ENCODE measurements around the gene ALDH4A1.

Gene ALDH4A1

DNA sequence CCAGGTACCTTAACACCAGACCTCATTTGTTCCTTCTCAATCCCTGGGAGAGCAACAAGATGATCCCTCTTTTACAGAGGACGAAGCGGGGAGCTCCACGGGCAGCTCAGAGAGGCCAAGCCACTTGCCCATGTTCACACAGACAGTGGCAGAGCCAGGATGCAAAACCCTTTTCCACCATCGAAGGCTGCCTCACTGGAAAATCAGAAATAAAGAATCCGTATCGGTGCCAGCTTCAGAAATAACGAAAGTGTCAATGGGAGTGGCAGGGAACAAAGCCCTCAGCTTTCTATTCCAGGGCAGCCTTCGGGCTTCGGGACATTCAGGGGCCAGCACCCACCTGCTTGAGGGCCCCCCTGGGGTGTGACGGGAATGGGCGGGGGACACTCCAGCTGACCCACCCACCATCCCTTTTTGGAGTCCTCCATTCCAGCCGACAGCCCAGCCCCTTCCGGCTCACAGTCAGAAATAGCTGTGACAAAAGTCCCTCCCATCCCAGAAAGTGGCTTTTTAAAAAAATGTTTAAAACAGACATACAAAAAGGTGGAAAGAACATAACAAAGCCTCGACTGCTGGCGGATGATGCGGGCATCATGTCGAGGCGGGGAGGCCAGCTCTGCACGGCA is 48.2 kb upstream of the ALDH4A1 start:
- DNase-seq (no peak), ATAC-seq (ENCODE audit: insufficient read depth, low read depth) (no peak)
- H3K4me3 ChIP-seq (ENCODE audit: low read depth in 1 of 2, low read length in 2 of 2) = no peak overlapping the region
- no peak overlapping the region for H2AFZ ChIP-seq (ENCODE audit: low read depth, low read length)
- H3K27ac ChIP-seq (ENCODE audit: low read length) = no peak overlapping the region
- TF ChIP-seq CTCF (IDR thresholded peaks at IDR 0.05; ENCODE audit: borderline replicate concordance, extremely low read depth, low read length, poor library complexity, severe bottlenecking) = no peak
- TF ChIP-seq EZH2 (IDR thresholded peaks at IDR 0.05; ENCODE audit: borderline replicate concordance, low read depth, low read length, severe bottlenecking) = no peak
- no peak overlapping the region for H3K9ac ChIP-seq (ENCODE audit: low read depth, low read length)
- no peaks in the 10 kb centered on the region for H3K79me2 ChIP-seq (ENCODE audit: insufficient read depth, low read length)
- peaks cover 13% of the 10 kb centered on the region for H3K27me3 ChIP-seq (ENCODE audit: insufficient read depth, low read length, poor library complexity)
- peaks cover 34% of the 10 kb centered on the region for H4K20me1 ChIP-seq (ENCODE audit: insufficient read depth, low read length)
- H3K9me3 ChIP-seq (ENCODE audit: insufficient read depth, low read length, severe bottlenecking) = no peaks in the 10 kb centered on the region
- H3K4me2 ChIP-seq (ENCODE audit: insufficient read depth, low read length) = no peak overlapping the region
- H3K4me1 ChIP-seq (ENCODE audit: insufficient read depth, low read length) = peaks cover 32% of the 10 kb centered on the region
- no peaks in the 10 kb centered on the region for H3K36me3 ChIP-seq (ENCODE audit: insufficient read depth, low read length)

- TF ChIP-seq CTCF (IDR thresholded peaks at IDR 0.05; ENCODE audit: borderline replicate concordance, extremely low read depth, low read length, poor library complexity, severe bottlenecking) (no peak), EZH2 (IDR thresholded peaks at IDR 0.05; ENCODE audit: borderline replicate concordance, low read depth, low read length, severe bottlenecking) (no peak)
- DNase-seq (no peak), ATAC-seq (ENCODE audit: insufficient read depth, low read depth) (no peak)
These were observed 47.5 kb upstream of the ALDH4A1 start for GRCh38 chr1:18949686-18950400.

DNA sequence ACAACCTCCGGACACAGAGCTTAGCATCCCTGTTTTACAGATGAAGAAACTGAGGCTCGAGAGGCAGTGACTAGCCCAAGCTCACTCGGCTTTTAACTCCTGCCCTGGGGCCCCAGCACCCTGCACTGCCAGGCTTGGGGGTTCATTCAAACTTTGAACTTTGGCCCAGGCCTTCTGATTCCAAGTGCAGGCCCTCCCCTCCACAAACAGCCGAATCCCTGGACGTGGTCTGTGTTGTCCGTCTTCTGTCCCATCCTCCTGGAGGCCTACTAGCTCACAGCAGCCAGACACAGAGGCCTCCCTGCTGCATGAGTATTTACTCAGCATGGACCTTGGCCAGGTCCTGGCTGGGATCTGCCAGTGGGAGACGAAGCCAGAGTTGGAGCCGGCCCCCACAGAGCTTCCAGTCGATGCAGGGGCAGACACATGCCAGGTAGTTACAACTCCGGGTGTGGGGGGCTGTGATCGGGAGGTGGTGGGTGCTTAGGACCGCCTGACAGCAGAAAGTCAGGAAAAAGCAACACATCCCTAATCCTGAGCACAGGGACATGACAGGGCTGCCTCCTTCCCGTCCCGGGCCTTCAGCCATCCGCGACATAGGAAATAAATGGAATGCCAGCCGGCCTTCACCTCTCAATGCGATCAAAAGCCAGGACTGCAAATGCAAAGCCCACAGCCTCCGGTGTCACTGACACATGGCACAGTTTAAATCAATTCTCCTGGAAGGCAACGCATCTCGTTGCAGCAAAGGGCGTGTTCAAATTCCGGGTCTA is 46.7 kb upstream of the ALDH4A1 start:
- TF ChIP-seq EZH2 (IDR thresholded peaks at IDR 0.05; ENCODE audit: borderline replicate concordance, low read depth, low read length, severe bottlenecking) = no peak
- TF ChIP-seq CTCF (IDR thresholded peaks at IDR 0.05; ENCODE audit: borderline replicate concordance, extremely low read depth, low read length, poor library complexity, severe bottlenecking) = no peak
- Histone ChIP-seq H3K36me3 (ENCODE audit: insufficient read depth, low read length) (no peaks in the 10 kb centered on the region), H3K4me2 (ENCODE audit: insufficient read depth, low read length) (no peak overlapping the region), H3K27ac (ENCODE audit: low read length) (no peak overlapping the region), H2AFZ (ENCODE audit: low read depth, low read length) (no peak overlapping the region), H3K4me3 (ENCODE audit: low read depth in 1 of 2, low read length in 2 of 2) (no peak overlapping the region), H3K27me3 (ENCODE audit: insufficient read depth, low read length, poor library complexity) (no peaks in the 10 kb centered on the region), H4K20me1 (ENCODE audit: insufficient read depth, low read length) (peaks cover 27% of the 10 kb centered on the region), H3K9me3 (ENCODE audit: insufficient read depth, low read length, severe bottlenecking) (no peaks in the 10 kb centered on the region), H3K9ac (ENCODE audit: low read depth, low read length) (no peak overlapping the region), H3K4me1 (ENCODE audit: insufficient read depth, low read length) (peaks cover 17% of the 10 kb centered on the region), H3K79me2 (ENCODE audit: insufficient read depth, low read length) (no peaks in the 10 kb centered on the region)
- no peak for DNase-seq
- ATAC-seq (ENCODE audit: insufficient read depth, low read depth) = no peak

More at GRCh38 chr1:18949686-18950400, 47.5 kb upstream of the ALDH4A1 start:
- no peaks in the 10 kb centered on the region for H3K9me3 ChIP-seq (ENCODE audit: insufficient read depth, low read length, severe bottlenecking)
- H3K4me2 ChIP-seq (ENCODE audit: insufficient read depth, low read length) = no peak overlapping the region
- H3K27me3 ChIP-seq (ENCODE audit: insufficient read depth, low read length, poor library complexity) = peaks cover 6% of the 10 kb centered on the region
- no peaks in the 10 kb centered on the region for H3K79me2 ChIP-seq (ENCODE audit: insufficient read depth, low read length)
- peaks cover 30% of the 10 kb centered on the region for H4K20me1 ChIP-seq (ENCODE audit: insufficient read depth, low read length)
- H3K9ac ChIP-seq (ENCODE audit: low read depth, low read length) = no peak overlapping the region
- H3K4me3 ChIP-seq (ENCODE audit: low read depth in 1 of 2, low read length in 2 of 2) = no peak overlapping the region
- no peaks in the 10 kb centered on the region for H3K36me3 ChIP-seq (ENCODE audit: insufficient read depth, low read length)
- no peak overlapping the region for H3K27ac ChIP-seq (ENCODE audit: low read length)
- H3K4me1 ChIP-seq (ENCODE audit: insufficient read depth, low read length) = peaks cover 25% of the 10 kb centered on the region
- H2AFZ ChIP-seq (ENCODE audit: low read depth, low read length) = no peak overlapping the region
